M059J (cell line): ENCODE data around the gene CD55. TPM values are rescaled to one million over a fixed set of nuclear protein-coding genes. Genes with fewer than 3 reads are reported as not detected.
A peak's percentile ranks its signal among the peaks of the same experiment; 100 is the strongest.

Source experiments
- DNase-seq: peaks from one replicate; pipeline ENCODE4 v3.0.0-alpha.2; 2012; ENCODE audit warnings: low read depth
- total RNA-seq: library from RNA; depleted of rRNA; stranded (reverse); fragments of >200 nt; shearing (Covaris generic); gene quantifications from 2 replicates; pipeline ENCODE4 v1.2.3, GENCODE V29; 2014

The CD55 gene
- total RNA-seq, 1 experiment from 2014 or later: 54.5 TPM

DNA sequence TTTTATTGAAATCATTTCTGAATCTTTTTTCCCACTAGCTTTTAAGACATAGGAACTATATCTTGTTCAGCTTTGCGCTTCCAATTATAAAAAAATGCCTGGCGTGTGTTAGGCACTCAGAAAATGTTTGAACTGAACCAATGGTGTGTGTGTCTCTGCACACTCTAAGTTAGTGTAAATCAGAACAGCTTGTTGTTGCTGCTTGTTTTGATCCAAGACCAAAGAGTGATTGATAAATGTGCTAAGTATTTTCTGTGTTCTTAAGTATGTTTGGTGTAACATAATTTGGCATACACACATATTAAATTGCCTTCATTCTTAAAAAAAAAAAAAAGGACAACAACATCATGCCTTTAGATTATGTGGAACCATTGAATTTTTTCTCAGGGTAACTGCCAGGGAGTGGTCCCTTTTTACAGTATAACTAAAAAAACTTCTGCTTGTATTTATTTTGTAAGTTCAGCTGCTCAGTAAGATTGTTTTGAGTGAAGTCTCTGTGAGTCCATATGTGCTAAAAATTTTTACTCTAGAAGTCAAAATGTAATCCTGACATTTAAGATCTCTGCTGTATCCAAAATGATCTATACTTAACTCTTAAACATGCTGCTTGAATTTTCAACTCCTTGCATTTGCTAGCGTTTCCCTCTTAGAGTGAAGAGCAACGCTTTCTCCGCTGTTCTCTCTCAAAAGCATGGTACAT lies 8.7 kb downstream of the CD55 start:
- no peak for DNase-seq

DNA sequence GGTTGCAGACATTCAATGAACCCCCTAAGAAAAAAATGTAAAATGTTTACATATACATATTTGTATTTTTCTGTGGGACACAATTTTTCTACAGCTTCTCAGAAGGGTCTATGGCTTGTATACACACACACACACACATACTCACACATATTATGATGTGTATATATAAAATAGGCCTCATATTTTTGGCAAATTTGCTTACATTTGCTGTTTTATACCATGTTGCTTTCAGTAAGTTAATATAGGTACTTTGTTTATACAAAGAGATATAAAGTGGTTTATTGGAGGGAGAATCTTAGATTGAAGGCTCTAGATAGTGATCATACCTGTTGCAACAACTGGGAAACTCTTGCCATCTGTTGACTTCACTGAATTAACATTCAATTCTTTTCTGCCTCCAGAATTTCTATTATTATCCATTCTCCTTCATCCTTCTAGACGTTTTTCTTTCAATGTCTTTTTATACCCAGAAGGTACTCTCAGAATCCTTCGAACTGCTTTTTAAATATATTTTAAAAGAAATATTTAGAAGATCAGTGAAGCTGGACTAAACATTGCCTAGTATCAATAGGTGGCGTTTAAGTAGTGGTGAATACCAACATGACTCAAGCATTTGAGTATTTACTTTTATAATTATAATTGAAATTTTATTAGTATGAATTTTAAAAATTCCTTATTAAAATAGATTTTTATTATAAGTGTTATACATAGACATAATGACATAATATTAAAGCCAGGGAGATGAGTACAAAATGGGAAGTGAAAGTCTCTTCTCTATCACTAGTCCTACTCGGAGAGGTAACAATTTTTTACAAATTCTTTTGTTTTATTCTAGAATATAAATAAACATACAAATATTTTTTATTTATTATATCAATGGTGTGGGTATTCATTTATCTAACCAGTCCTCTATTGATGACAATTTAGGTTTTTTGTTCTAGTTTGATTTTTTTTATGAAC lies 10.2 kb downstream of the CD55 start:
- no peak for DNase-seq

DNA sequence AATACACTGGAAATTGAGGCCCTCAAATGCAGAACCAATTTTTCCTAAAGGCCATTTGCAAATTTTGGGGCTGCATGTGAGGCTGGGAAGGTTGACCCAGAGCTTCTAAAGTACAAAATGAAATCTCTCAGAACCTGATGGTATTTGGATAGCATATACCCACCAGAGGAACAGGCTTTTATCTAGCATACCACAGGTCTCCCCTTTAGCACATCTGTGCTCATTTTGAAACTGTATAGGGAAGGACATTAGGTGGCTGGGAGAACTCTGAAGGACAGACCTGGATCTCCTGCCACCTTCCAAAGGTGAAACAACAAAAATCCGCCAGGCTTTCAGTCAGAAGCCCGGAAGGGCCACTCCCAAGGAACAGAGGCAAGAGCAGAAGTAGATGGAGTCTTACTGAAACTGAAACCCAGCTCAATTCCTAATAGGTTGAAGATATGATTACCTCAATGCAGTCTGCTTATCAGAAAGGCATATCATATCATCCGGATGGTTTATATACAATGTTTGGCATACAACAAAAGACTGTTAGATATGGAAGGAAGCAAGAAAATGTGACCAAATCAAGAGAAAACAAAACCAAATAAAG lies 11.6 kb downstream of the CD55 start:
- DNase-seq: no peak

DNA sequence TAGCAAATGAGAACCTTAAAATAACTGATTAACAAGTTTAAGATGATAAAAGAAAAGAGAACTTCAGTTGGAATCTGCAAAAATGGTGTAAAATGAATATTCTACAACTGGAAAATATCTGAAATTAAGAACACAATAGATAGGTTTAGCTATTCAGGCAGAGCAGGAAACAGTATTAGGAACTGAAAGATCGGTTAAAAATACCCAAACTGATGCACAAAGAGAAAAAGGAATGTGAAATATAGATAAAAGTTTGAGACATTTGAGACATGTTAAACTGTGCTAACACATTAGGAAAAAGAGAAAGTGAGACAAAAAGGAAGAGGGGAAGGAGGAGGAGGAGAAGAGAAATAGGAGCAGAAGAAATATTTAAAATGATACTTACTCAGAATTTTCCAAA lies 12.1 kb downstream of the CD55 start:
- no peak for DNase-seq

DNA sequence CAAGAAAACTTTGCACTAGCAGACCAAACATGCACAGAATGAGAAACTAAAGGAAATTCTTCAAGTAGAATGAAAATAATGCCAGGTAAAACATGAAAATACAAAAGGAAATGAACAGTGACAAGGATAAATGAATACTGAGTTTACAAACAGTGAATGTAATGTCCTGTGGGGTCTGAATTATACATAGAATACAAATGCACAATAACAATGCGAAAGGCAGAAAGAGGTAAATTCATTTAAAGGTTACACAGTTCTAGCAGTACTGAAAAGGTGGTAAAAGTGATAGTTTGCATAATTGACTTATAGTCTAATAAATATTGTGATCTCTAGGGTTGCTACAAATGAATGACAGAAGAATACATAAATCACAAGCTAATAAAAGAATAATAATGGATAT lies 12.9 kb downstream of the CD55 start:
- no peak for DNase-seq

DNA sequence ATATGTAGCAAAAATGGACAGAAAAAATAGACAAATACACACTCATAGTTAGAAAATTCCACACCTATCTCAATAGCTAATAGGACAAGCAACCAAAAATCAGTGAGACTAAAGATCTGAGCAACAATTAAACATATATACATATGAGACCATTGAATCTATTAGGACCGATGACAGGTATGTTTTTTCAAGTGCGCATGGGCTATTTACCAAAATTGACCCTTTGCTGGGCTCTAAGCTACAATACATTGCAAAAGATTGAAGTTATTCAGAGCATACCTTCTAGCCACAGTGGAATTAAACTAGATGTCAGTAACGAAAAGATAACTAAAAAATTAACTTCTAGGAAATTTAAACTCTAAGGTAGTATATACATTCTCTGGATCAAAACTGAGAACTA lies 13.7 kb downstream of the CD55 start:
- no peak for DNase-seq

DNA sequence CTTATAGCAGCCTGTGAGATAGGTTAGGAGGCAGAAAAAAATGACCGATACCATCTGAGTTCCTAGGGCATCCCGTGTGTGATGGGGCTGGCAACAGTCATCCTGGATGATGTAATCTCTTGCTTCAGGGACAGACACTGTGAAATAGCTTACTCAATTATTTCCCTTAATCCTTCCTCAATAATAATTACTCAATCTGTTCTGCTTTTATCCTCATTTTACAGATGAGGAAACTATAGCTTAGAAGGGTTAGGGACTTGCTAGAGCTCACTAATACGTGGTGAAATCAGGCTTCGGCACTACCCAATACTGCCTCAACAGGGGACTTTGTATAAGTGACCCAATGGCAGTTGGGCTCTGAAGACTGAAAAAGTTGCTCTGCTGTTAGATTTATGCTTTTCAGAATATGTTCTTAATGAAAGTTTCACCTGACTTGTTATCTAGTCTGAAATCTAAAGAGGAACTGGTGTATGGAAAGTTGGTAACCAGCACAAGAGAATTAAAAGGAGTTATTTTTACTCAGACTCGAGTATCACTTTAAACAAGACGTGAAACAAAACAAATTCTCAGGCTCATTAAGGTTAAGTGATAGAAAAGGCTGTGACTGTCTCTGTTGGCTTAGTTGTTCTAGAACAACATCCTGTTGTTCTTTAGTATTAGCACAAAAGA lies 14.4 kb downstream of the CD55 start:
- peak; percentile 25 for DNase-seq

DNA sequence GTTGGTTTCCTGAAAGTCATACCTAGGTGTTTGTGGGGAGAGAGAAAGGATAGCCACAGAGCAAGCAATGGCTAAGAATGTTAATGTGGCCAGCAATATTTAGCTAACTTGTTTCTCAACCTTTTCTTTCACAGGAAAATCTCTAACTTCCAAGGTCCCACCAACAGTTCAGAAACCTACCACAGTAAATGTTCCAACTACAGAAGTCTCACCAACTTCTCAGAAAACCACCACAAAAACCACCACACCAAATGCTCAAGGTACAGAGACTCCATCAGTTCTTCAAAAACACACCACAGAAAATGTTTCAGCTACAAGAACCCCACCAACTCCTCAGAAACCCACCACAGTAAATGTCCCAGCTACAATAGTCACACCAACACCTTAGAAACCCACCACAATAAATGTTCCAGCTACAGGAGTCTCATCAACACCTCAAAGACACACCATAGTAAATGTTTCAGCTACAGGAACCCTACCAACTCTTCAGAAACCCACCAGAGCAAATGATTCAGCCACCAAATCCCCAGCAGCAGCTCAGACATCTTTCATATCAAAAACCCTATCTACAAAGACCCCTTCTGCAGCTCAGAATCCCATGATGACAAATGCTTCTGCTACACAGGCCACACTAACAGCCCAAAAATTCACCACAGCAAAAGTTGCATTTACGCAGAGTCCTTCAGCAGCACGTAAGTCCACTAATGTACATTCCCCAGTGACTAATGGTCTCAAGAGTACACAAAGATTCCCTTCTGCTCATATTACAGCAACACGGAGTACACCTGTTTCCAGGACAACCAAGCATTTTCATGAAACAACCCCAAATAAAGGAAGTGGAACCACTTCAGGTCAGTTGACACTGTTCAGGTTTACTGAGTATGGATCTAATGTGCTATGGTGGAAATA lies 15.3 kb downstream of the CD55 start:
- peak; percentile 77 for DNase-seq

DNA sequence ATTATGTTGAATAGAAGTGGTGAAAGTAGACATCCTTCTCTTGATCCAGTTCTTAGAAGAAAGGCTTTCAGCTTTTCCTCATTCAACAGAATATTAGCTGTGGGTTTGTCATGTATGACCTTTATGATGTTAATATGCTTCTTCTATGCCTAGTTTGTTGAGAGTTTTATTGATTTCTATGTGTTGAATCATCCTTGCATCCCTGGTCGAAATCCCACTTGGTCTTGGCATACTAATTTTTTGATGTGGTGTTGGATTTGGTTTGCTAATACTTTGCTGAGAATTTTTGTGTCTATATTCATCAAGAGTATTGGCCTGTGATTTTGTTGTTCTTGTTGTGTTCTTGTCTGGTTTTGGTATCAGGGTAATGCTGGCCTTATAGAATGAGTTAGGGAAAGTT lies 20.9 kb downstream of the CD55 start:
- DNase-seq: no peak

DNA sequence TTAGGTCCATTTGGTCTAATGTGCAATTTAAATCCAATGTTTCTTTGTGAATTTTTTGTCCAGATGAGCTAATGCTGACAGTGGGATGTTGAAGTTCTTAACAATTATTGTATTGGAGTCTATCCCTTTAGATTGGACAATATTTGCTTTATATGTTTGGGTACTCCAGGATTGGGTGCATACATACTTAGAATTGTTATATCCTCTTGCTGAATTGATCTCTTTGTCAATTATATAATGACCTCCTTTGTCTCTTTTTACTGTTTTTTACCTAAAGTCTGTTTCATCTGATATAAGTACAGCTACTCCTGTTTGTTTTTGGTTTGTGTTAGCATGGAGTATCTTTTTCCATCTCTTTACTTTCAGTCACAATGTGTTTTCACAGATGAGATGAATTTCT lies 22.2 kb downstream of the CD55 start:
- DNase-seq: no peak

DNA sequence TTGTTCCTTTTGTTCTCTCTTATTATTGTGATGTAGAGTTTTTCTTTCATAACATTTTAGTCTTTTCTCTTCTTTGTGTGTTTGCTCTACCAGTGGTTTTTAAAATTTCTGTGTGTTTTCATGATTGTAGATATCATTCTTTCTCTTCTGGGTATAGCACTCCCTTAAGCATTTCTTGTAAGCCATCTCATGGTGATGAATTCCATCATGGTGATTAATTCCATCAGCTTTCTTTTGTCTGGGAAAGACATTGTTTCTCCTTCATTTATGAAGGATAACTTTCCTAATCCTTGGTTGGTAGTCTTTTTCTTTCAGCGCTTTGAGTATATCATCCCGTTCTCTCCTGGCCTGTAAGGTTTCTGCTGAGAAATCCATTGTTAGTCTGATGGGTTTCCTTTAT lies 22.7 kb downstream of the CD55 start:
- DNase-seq: no peak

DNA sequence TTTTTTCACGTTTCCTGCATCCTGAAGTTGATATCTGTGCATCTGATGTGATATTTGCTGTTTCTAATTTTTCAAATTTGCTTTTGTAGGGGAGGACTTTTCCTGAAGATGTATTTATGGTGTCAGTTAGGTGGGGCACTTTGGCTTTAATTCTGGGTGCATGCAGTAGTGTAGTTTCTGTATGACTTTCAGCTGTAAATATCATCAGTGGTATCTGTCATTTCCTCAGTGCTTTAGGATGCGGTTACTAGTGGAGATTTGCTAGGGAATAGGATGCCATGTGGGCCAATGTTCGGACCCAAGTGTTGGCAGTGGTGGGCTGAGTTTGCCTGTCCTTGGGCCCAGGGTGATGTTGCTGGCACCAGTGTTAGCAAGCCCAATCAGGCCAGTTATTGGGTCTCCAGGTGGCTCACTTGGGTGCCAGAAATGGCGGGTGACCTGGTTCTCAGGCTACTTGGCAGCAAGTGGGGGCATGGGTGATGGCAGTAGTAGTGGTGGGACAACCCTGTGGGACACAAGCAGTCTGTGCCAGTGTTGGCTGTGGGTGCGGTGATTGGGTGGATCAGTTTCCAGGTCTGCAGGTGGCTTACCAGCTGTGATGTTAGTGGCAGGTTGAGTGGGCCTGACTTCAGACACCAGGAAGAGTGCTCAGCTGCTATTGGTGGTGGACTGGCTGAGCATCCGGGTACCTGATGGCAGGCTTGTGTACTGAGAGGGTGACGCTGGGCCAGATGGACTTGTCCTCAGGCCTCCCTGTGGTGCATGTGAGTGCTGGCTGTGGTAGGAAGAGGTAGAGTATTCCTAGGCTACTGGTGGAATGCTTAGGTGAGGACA lies 24.4 kb downstream of the CD55 start:
- DNase-seq: no peak

DNA sequence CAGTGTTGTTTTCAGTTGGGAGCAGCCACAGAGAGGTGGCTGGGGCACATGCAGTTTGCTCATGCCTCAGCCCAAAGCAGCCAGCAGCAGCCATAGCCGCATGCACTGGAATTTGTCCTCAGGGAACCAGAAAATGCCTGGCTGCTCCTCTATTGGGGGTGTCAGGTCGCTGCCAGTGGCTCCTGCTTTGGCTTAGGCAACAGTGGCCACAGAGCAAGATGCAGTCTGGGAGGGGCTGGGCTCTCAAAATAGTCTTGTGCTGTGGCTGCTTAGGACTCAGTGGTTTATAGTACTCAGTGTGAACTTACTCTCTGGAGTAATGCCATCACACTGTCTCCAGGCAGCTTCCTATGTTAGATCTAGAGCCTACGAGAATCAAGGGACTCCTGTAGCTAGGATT lies 25.0 kb downstream of the CD55 start:
- no peak for DNase-seq

DNA sequence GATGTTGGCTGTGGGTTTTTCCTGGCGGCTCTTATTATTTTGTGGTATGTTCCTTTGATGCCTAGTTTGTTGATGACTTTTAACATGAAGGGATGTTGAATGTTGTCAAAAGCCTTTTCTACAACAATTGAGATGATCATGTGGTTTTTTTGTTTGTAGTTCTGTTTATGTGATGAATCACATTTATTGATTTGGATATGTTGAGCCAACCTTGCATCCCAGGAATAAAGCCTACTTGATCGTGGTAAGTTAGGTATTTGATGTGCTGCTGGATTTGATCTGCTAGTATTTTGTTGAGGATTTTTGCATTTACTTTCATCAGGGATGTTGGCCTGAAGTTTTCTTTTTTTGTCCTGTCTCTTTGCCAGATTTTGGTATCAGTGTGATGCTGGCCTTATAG lies 28.5 kb downstream of the CD55 start:
- no peak for DNase-seq

DNA sequence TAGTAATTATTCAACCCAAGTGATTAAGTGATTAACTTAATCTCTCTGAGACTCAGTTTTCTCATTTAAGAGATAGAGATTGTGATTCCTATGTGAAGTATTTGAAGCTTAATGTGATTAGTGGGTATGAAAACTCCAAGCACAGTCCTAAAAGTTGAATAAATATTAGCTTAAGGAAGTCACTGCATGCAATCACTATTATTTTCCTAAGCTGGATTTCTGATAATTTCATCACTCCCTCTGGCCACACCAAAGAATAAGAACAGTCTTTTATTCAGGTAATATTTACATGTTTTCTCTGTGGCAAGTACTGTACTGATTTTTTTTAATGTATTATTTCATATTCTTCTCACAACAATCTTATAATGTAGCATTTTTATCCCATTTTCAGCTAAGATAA lies 31.1 kb downstream of the CD55 start:
- no peak for DNase-seq

DNA sequence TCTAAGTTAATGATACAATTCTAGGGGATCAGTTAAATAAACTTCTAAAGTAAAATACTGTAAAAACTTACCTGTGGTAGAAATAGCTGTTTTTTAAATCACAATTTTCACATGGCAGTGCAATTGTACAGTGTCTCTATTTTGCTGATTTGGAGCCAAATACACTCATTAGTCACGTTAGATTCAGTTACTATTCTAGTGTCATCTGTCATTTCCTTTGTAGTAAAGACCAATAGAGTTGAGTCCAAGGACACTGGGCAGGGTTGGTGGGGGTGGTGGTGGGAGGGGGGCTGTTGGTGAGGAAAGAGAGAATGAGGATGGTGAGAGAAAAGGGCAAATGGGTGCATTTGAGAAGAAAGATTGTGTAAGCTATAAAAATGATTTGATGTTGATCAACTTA lies 33.6 kb downstream of the CD55 start:
- DNase-seq: peak; percentile 25

DNA sequence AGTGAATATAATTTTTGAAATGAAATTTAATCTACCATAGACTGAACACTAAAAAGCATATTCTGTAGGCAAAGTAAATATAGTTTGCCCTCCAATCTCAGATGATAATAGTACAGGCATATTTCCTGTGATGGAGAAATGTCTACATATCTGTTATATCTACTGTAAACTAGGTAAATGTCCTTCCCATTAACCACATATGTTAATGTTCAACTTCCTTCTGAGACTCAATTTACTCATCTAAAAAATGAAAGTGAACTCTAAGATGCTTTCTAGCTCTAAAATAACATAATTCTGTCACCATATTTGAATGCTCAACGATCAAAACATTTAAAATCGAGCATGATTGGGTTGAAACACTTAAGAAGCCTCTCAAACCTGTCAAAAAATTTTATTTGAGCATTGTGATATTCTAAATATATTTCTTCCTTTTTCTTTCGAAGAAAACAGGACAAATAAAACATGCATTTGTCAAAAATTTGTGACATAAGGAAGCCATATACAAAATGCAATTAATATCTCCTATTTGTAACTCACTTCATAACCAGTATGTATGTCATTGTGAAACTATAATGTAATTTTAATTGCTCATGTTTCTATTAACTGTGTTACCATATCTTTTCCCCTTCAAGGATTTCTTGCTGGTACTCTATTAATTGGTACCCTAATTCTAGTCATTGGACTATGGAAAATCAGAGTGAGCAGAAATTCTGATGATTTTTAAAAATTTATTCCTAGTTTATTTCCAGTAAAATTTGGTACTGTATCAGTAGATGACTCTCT lies 34.2 kb downstream of the CD55 start:
- no peak for DNase-seq

DNA sequence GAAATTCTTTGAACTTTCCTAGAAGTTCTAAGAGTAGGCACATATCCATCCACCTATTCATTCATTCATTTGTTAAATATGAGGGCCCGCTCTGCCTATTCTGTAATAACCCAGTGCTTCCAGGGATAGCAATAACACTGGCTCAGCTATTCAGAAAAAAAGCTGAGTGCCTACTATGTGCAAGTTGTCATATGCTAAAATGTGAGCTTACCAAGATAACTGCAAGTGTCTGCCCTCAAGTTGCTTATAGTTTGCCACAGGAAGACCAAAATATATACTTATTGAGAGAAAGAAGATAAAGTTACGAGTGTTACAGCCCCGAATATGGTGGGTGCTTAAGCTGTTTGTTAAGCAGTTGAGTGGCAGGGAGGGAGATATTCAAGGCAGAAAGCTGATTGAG lies 39.6 kb downstream of the CD55 start:
- DNase-seq: no peak

DNA sequence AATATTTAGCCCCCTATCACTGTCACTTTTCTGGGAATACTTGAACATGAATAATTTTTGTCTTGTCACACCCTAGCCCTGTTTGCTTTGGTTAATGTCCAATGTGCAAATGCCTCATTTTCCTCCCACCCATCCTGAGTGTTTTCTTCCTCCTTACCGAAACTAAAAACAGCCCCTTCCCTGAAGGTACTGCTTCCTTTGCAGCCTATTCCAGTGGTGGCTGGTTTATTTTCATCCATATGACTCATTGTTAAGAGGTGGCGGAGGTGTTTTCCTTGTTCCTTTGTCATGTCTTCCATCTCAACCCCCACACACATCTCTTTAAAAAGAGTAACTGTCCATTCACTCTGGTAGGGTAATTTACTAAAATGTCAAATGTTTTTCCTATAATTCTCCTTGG lies 40.4 kb downstream of the CD55 start:
- peak; percentile 59 for DNase-seq
